HG02885 (cell line): ENCODE data around the gene HSD17B1.
A peak's percentile ranks its signal among the peaks of the same experiment; 100 is the strongest.
"Not testable (repeated sequence)": the region's sequence is repeated elsewhere in the genome, so short reads cannot be mapped to it uniquely, and the experiment has no call there.

ENCODE experiments used
- ATAC-seq: cut with Tn5 transposase; IDR thresholded peaks from one replicate; pipeline ENCODE4 v1.9.1; 2021; ENCODE audit warnings: mild to moderate bottlenecking; ENCODE audit not compliant: unreplicated experiment, poor library complexity

Gene HSD17B1

DNA sequence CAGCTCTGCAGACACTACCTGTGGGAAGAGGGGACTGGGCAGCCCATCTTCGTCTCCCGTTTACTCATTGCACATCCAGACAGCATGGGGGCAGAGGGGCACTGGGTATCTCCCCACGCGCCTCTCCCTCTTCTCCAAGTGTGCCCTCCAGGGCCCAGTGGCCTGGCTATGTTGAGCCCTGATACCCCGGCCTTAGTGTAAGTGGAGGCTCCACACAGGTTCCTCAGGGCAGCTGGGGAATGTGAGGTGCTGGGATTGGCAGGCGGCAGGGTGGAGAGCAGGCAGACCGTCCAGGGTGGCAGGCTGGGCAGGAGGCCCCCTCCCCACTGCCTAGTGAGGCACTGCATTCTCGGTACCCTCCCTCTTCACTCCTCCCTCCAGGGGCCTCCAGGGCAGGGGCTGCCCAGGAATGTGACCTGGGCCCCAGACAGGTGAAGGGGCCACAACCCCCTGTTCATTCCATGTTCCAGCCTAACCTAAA, 29.9 kb upstream of the HSD17B1 start:
- ATAC-seq: no peak

DNA sequence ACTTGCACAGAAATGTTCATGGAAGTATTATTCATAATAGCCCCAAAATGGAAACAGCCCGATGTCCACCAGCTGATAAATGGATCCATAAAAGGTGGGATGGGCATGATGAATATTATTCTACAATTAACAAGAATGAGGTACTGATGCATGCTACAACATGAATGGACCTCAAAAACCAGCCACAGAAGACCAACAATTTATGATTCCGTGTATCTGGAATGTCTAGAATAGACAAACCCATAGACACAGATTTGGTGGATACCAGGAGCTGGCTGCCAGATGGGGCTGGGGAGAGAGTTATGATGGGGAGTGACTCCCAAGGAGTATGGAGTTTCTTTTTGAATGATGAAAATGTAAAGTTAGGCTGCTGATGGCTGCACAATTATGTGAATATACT, 27.5 kb upstream of the HSD17B1 start:
- ATAC-seq: no peak

DNA sequence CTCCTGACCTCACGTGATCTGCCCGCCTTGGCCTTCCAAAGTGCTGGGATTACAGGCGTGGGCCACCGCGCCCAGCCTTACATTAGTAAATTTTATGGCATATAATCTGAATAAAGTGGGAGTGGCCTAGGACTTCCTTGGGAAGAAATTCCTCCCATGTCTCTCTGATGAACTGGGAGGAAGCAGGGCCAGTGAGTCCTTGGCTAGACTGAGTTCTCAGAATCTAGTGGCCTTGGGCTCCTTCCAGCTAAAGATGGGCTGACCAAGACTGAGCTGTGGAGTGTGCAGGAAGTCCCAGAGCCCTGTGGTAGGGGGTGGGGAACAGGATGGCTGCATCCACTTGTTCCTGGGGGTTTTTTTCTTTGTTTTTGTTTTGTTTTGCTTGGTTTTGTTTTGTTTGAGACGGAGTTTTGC, 26.7 kb upstream of the HSD17B1 start:
- ATAC-seq: no peak

DNA sequence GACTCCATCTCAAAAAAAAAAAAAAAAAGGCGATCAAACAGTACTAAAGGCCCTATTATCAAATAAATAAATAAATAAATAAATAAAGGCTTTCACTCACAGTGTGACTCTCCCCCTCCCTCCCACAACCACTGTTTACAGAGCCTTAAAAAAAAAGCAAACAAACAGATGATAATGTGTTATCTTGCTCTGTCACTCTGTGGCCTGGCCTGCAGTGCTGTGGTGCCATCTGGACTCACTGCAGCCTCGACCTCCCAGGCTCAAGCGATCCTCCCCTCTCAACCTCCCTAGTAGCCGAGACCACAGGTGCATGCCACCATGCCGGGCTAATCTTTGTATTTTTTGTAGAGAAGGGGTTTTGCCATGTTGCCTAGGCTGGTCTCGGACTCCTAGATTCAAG, 24.8 kb upstream of the HSD17B1 start:
- ATAC-seq: no peak

DNA sequence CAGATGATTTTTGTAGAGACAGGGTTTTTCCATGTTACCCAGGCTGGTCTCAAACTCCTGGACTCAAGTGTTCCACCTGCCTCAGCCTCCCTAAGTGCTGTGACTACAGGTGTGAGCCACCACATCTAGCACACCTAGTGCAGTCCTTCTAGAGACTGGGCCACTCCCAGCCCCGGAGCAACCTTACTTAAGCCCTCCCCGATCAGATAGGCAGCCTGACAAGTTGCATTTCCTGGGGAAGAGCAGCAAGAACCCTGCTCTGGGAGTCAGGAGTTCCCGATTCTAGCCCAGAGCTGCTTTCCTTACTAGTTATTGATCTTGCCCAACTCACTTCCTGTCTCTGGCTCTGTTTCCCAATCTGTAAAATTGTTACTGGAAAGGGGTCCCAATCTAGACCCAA, 23.7 kb upstream of the HSD17B1 start:
- no peak for ATAC-seq

DNA sequence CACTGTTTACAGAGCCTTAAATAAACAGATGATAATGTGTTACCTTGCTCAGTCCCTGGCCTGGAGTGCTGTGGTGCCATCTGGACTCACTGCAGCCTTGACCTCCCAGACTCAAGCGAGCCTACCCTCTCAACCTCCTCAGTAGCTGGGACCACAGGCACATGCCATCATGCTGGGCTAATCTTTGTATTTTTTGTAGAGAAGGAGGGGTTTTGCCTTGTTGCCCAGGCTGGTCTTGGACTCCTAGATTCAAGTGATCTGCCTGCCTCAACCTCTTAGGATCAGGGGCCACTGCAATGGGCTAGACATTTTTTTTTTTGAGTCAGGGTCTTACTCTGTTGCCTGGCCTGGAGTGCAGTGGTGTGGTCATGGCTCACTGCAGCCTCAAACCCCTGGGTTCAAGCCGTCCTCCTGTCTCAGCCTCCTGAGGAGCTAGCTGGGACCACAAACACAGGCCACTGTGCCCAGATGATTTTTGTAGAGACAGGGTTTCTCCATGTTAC, 21.7 kb upstream of the HSD17B1 start:
- ATAC-seq: no peak

DNA sequence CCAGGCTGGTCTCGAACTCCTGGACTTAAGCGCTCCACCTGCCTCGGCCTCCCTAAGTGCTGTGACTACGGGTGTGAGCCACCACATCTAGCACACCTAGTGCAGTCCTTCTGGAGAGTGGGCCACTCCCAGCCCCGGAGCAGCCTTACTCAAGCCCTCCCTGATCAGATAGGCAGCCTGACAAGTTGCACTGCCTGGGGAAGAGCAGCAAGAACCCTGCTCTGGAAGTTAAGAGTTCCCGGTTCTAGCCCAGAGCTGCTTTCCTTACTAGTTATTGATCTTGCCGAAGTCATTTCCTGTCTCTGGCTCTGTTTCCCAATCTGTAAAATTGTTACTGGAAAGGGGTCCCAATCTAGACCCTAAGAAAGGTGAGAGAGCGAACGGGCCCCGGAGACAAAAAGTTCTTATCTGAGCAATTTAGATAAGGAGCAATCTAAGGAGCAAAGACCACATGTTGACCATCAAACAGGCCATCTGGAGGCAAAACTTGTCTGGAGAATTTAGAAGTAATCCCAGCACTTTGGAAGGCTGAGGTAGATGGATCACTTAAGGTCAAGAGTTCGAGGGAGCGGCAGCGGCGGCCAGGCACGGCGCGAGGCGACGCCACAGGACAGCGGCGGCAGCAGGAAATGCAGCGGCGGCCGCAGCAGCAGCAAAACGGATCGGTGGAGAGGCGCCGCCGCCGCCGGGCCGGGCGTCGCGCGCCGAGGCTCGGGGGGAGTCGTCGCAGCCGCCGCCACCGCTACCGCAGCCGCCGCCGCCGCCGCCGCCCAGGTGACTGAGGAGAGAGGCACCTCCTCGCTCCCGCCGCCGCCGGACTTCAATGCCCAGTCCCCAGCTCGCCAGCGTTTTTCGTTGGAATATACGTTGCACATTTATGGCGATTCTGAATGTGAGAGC, 21.0 kb upstream of the HSD17B1 start:
- no peak for ATAC-seq

DNA sequence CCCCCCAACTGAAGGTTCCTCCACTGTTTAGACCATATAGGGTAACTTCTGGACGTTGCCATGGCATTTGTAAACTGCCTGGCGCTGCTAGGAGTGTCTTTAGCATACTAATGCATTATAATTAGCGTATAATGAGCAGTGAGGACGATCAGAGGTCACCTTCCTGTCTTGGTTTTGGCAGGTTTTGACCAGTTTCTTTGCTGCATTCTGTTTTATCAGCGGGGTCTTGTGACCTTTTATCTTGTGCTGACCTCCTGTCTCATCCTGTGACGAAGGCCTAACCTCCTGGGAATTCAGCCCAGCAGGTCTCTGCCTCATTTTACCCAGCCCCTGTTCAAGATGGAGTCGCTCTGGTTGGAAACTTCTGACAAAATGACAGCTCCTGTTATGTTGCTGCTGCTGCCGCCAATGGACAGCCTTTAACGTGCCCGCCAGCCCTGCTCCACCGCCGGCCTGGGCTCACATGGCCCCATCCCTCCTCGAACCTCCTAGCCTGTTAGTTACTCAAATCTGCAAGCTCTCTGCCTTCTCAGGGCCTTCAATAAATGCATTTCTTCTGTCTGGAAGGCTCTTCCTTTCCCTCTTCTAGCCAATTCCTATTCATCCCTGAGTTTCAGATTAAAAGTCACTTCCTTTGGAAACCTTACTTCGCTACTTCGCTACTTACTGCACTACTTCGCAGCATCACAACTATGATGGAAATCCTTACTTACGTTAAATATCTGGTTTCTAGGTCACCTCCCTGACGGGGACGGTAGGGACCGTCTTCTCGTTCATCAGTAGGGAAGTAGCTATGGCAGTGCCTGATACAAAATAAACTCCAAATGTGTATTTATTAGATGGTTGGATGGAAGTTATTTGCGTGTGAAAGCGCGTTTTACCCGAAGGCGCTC, 17.3 kb upstream of the HSD17B1 start:
- ATAC-seq: no peak

DNA sequence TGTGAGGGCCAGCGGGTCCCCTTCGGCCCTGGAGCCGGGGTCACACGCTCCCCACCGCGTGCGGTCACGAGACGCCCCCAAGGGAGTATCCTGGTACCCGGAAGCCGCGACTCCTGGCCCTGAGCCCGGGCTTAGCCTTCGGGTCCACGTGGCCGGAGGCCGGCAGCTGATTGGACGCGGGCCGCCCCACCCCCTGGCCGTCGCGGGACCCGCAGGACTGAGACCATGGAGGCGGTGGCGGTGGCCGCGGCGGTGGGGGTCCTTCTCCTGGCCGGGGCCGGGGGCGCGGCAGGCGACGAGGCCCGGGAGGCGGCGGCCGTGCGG, 16.7 kb upstream of the HSD17B1 start, which contains the start of gene NAGLU:
Gene NAGLU (plus strand): TSS at position 194 of the 324 bp plus-strand sequence. CDS start 32 bp downstream, at position 226.
- peak; percentile 91 for ATAC-seq

DNA sequence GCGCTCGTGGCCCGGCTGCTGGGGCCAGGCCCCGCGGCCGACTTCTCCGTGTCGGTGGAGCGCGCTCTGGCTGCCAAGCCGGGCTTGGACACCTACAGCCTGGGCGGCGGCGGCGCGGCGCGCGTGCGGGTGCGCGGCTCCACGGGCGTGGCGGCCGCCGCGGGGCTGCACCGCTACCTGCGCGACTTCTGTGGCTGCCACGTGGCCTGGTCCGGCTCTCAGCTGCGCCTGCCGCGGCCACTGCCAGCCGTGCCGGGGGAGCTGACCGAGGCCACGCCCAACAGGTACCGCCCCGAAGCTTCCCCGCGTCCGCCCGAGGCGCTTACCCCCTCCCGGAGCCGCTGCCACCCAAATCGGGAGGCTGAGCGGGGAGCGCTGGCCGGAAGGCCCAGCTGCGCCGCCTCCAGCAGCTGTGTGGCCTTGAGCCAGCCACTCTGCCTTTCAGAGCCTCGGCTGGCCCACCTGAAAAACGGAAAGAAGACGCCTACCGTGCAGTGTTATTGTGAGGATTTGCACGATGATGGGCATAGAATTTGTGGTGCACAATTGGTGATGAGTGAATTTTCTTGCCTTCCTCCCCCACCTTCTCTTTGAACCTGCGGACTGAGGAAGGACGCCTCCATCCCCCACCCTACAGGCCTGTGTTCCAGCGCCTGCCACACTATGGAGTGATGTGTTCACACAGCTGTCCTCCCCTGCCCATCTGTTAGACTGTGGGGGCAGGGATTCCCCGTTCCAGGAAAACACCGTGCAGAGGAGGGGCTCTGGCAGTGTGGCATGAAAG, 16.2 kb upstream of the HSD17B1 start:
- ATAC-seq: peak; percentile 73

DNA sequence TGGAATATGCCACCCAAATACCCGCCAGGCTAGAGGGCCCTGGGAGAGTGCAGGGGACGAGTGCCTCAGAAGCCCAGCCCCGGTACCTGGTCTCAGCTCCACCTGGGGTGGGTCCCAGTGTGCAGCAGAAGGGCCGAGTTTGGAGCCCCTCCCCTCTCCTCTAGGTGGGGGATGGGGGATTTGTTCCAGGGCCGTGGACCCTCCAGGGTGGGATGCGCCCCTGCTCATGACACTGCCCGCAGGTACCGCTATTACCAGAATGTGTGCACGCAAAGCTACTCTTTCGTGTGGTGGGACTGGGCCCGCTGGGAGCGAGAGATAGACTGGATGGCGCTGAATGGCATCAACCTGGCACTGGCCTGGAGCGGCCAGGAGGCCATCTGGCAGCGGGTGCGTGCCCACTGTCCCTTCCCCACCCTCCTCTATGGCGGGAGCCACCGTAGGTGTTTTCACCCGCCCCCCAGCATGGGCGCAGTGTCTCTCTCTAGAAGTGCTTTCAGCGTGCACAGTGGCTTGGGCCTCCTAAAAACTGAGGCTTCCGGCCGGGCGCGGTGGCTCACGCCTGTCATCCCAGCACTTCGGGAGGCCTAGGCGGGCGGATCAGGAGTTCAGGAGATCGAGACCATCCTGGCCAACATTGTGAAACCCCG, 15.4 kb upstream of the HSD17B1 start:
- no peak for ATAC-seq

DNA sequence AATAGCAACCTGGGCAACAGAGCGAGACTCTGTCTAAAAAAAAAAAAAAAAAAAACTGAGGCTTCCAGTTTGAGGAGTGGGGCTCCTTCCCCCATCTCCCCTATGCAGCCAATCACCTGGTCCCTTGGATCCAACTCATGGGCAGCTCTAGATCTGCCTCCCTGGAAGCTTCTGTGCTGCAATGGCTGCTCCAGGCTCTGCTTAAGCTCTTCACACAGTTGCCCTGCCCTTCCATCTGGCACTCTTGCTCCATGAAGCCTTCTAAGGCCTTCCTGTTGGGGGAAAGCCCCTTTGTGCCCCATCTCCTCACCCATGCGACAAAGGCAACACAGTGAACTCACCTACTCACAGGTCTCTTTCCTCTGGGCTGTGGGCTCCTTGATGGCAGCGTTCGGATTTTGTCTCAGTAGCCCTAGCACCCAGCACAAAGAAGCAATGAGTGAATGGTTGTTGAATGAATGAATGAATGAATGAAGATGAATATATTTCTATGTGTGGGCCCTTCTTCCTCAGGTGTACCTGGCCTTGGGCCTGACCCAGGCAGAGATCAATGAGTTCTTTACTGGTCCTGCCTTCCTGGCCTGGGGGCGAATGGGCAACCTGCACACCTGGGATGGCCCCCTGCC, 14.8 kb upstream of the HSD17B1 start:
- ATAC-seq: no peak

DNA sequence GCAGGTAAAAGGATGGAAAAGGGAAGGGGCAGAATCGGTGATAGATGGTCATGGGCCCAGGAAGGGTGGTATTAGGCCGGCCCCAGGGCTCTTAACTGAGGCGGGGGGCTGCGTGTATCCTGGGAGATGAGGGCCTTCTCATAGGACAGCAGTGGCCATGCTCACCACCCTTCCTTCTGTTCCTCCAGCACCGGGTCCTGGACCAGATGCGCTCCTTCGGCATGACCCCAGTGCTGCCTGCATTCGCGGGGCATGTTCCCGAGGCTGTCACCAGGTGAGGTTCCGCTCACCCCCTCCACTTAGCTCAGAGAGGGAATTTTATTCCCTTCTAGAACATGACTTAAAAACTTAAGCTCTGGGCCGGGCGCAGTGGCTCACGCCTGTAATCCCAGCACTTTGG, 14.2 kb upstream of the HSD17B1 start:
- ATAC-seq: no peak

DNA sequence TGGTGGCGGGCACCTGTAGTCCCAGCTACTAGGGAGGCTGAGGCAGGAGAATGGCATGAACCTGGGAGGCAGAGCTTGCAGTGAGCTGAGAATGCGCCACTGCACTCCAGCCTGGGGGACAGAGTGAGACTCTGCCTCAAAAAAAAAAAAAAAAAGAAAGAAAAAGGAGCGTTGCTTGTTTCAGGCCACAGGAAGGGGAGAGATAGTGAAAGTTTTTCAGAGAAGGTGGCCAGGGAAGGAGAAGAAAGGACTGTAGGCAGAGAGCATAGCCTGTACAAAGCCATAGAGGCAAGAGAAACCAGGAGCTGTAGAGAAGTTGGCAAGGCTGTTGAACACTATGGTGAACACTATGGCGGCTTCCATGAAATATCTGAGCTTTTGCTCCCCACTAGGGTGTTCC, 12.2 kb upstream of the HSD17B1 start:
- ATAC-seq: not testable (repeated sequence)

DNA sequence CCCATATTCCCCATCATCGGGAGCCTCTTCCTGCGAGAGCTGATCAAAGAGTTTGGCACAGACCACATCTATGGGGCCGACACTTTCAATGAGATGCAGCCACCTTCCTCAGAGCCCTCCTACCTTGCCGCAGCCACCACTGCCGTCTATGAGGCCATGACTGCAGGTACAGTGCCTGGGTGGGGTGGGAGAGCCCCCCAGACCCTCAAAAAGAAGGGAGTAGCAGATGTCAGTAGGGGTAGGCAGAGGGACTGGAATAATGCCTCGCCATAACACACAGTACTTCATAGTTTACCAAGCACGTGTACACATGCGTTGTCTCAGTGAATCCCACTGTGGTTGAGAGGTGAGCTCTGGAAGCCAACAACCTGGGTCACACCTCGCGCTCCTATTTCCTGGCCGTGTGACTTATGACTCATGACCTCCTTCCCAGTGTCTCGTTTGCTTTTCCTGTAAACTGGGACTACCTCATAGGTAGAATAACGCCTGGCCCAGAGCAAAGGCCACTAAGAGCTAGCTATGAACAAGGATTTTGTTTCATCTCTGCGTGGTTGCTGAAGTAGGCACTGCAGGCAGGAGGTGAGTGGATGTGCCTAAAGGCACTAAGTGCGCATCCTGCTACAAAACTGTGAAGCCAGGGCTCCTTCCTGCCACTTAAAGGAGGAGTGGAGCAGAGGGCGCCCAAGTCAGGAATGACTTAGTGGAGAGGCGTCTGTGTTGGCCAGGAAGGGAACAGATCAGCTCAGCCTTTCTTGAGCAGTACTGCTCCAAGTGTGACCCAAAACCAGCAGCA, 11.5 kb upstream of the HSD17B1 start:
- no peak for ATAC-seq

DNA sequence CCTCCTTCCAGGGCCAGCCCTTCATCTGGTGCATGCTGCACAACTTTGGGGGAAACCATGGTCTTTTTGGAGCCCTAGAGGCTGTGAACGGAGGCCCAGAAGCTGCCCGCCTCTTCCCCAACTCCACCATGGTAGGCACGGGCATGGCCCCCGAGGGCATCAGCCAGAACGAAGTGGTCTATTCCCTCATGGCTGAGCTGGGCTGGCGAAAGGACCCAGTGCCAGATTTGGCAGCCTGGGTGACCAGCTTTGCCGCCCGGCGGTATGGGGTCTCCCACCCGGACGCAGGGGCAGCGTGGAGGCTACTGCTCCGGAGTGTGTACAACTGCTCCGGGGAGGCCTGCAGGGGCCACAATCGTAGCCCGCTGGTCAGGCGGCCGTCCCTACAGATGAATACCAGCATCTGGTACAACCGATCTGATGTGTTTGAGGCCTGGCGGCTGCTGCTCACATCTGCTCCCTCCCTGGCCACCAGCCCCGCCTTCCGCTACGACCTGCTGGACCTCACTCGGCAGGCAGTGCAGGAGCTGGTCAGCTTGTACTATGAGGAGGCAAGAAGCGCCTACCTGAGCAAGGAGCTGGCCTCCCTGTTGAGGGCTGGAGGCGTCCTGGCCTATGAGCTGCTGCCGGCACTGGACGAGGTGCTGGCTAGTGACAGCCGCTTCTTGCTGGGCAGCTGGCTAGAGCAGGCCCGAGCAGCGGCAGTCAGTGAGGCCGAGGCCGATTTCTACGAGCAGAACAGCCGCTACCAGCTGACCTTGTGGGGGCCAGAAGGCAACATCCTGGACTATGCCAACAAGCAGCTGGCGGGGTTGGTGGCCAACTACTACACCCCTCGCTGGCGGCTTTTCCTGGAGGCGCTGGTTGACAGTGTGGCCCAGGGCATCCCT, 9.3 kb upstream of the HSD17B1 start:
- no peak for ATAC-seq

DNA sequence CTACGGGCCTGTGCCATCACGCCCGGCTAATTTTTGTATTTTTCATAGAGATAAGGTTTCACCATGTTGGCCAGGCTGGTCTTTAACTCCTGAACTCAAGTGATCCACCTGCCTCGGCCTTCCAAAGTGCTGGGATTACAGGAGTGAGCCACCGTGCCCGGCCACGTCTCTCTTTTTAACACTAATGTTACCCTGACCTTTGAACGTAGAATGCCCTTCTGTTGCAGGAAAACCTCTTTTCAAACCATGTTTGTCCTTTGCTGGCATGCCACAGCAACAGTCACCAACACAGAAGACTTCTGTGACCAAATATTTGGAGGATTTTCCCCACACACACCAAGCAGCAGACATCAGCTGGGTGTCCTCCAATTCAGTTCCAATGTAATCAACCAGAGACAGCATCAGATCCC, 7.8 kb upstream of the HSD17B1 start:
- ATAC-seq: no peak
